PC-9 (cell line): ENCODE data around the gene C1orf141. TPM values are rescaled to one million over a fixed set of nuclear protein-coding genes. Genes with fewer than 3 reads are reported as not detected.

Experiments
- BruUV-seq: library from RNA; stranded (reverse); fragments of 400-500 nt; replicated peaks from 2 replicates; lab custom pipeline; 2021; lab: Mats Ljungman, UMichigan
- CTCF ChIA-PET: fragments of 300-600 bp; sonication (Branson Sonifier 250); formaldehyde crosslinking; loops from one replicate; lab custom pipeline; 2022; ENCODE audit warnings: antibody characterized with exemption; lab: Charles Lee
- POLR2A ChIA-PET: fragments of 300-600 bp; sonication (Branson Sonifier 250); formaldehyde crosslinking; loops from one replicate; lab custom pipeline; 2022; ENCODE audit warnings: antibody characterized with exemption; ENCODE audit not compliant: unreplicated experiment; lab: Charles Lee
- DNase-seq, 2 experiments: peaks; one replicate each; pipeline versions ENCODE4 v3.0.0 to v3.0.0-alpha.2; 2015 to 2022; ENCODE audit warnings: mixed read lengths in 1 of 2
- H2AFZ ChIP-seq: fragments of 200-600 bp; sonication (generic); 2 replicates; pipeline ENCODE4 v1.8.1; 2017; ENCODE audit warnings: antibody characterized with exemption
- H3F3A ChIP-seq: fragments of 200-600 bp; sonication (generic); 2 replicates; pipeline ENCODE4 v1.8.1; 2017; ENCODE audit warnings: antibody characterized with exemption, mild to moderate bottlenecking, low read depth; ENCODE audit not compliant: insufficient read depth
- H3K27ac ChIP-seq: fragments of 200-600 bp; sonication (generic); 2 replicates; pipeline ENCODE4 v1.6.1; 2016; ENCODE audit warnings: mixed run types
- H3K27me3 ChIP-seq: fragments of 200-600 bp; sonication (generic); 2 replicates; pipeline ENCODE4 v1.6.1; 2016; ENCODE audit warnings: low read depth, mixed run types; ENCODE audit not compliant: insufficient read depth
- H3K36me3 ChIP-seq: fragments of 200-600 bp; sonication (generic); 2 replicates; pipeline ENCODE4 v1.6.1; 2016; ENCODE audit warnings: low read depth, mixed run types
- H3K4me1 ChIP-seq: fragments of 200-600 bp; sonication (generic); replicated peaks from 2 replicates; pipeline ENCODE4 v1.6.1; 2016; ENCODE audit warnings: mixed run types; ENCODE audit not compliant: insufficient read depth
- H3K4me2 ChIP-seq: fragments of 200-600 bp; sonication (generic); 2 replicates; pipeline ENCODE4 v1.6.1; 2017; ENCODE audit warnings: mixed run types
- H3K4me3 ChIP-seq: fragments of 200-600 bp; sonication (generic); 2 replicates; pipeline ENCODE4 v1.6.1; 2016; ENCODE audit warnings: mixed run types
- H3K79me2 ChIP-seq: fragments of 200-600 bp; sonication (generic); 2 replicates; pipeline ENCODE4 v1.6.1; 2017; ENCODE audit warnings: low read depth, mixed run types
- H3K9me2 ChIP-seq: fragments of 200-600 bp; sonication (generic); 2 replicates; pipeline ENCODE4 v1.8.1; 2017; ENCODE audit warnings: mild to moderate bottlenecking; ENCODE audit not compliant: insufficient read depth
- H3K9me3 ChIP-seq: fragments of 200-600 bp; sonication (generic); 2 replicates; pipeline ENCODE4 v1.8.1; 2016; ENCODE audit warnings: low read depth; ENCODE audit not compliant: insufficient read depth
- H4K20me1 ChIP-seq: fragments of 200-600 bp; sonication (generic); 2 replicates; pipeline ENCODE4 v1.8.1; 2017; ENCODE audit not compliant: insufficient read depth
- CTCF ChIP-seq: fragments of 200-600 bp; sonication (generic); conservative IDR thresholded peaks from 2 replicates; pipeline ENCODE4 v1.6.1; 2017; ENCODE audit warnings: mixed run types, antibody characterized with exemption, mild to moderate bottlenecking, moderate library complexity
- EZH2 ChIP-seq: fragments of 200-600 bp; sonication (generic); IDR thresholded peaks from 2 replicates; pipeline ENCODE4 v1.8.0; 2017; ENCODE audit warnings: antibody characterized with exemption, low read depth
- intact Hi-C: fragments of 100-400 bp; cut with micrococcal nuclease; formaldehyde crosslinking; loops from one replicate; pipeline ENCODE4 v1.10.0; 2022; ENCODE audit not compliant: unreplicated experiment
- total RNA-seq: library from RNA; stranded (reverse); gene quantifications from 2 replicates; pipeline ENCODE4 v1.2.3, GENCODE V29; 2021

Gene C1orf141
- total RNA-seq, 1 experiment from 2014 or later, result not detected

GRCh38 chr1:67170751-67171573, 36.2 kb upstream of the C1orf141 start:
- POLR2A ChIA-PET, result no interaction called here
- H3K27ac ChIP-seq, result no peak overlapping the region

GRCh38 chr1:67169932-67170331, 35.2 kb upstream of the C1orf141 start:
- no peaks in the 10 kb centered on the region for H3K9me2 ChIP-seq
- intact Hi-C loops, result no loop called here
- BruUV-seq, result no TSS peak
- H2AFZ ChIP-seq, result no peak overlapping the region
- TF ChIP-seq CTCF, result no peak
- TF ChIP-seq EZH2, result no peak
- H3K4me3 ChIP-seq, result no peak overlapping the region
- no peaks in the 10 kb centered on the region for H3K36me3 ChIP-seq
- no peak overlapping the region for H3K27ac ChIP-seq
- CTCF ChIA-PET, result no interaction called here
- no peaks in the 10 kb centered on the region for H3K79me2 ChIP-seq
- POLR2A ChIA-PET, result no interaction called here
- H3K4me1 ChIP-seq, result no peaks in the 10 kb centered on the region; the same call in 1 of the 2 replicates
- H4K20me1 ChIP-seq, result no peaks in the 10 kb centered on the region
- no peaks in the 10 kb centered on the region for H3K9me3 ChIP-seq
- DNase-seq, result no peak
- no peaks in the 10 kb centered on the region for H3F3A ChIP-seq
- H3K27me3 ChIP-seq, result no peaks in the 10 kb centered on the region
- H3K4me2 ChIP-seq, result no peak overlapping the region

More at GRCh38 chr1:67170751-67171573, 36.2 kb upstream of the C1orf141 start:
- Histone ChIP-seq H3K36me3 (no peaks in the 10 kb centered on the region), H3K79me2 (no peaks in the 10 kb centered on the region), H3K27me3 (no peaks in the 10 kb centered on the region), H3K9me3 (no peaks in the 10 kb centered on the region), H2AFZ (no peak overlapping the region), H3K9me2 (no peaks in the 10 kb centered on the region), H3K4me3 (no peak overlapping the region), H3K4me1 (no peaks in the 10 kb centered on the region; the same call in 1 of the 2 replicates), H4K20me1 (no peaks in the 10 kb centered on the region), H3F3A (no peaks in the 10 kb centered on the region), H3K4me2 (no peak overlapping the region)
- intact Hi-C loops, result no loop called here
- TF ChIP-seq EZH2 (no peak), CTCF (no peak)
- CTCF ChIA-PET, result no interaction called here
- BruUV-seq, result no TSS peak
- DNase-seq, result no peak

- POLR2A ChIA-PET, result no interaction called here
These were observed 34.7 kb upstream of the C1orf141 start for GRCh38 chr1:67169496-67169895.

More at GRCh38 chr1:67169496-67169895, 34.7 kb upstream of the C1orf141 start:
- Histone ChIP-seq H3K27ac (no peak overlapping the region), H3K27me3 (no peaks in the 10 kb centered on the region), H3K4me2 (no peak overlapping the region), H2AFZ (no peak overlapping the region), H3K9me2 (no peaks in the 10 kb centered on the region), H3K9me3 (0 out of 2 replicates have a peak, but pooled peaks cover 2% of the 10 kb centered on the region), H4K20me1 (no peaks in the 10 kb centered on the region), H3K36me3 (no peaks in the 10 kb centered on the region), H3K4me1 (no peaks in the 10 kb centered on the region; the same call in 1 of the 2 replicates), H3F3A (no peaks in the 10 kb centered on the region), H3K79me2 (no peaks in the 10 kb centered on the region), H3K4me3 (no peak overlapping the region)
- TF ChIP-seq EZH2 (no peak), CTCF (no peak)
- CTCF ChIA-PET, result no interaction called here
- DNase-seq, result no peak
- intact Hi-C loops, result no loop called here
- BruUV-seq, result no TSS peak
